K562 (cell line): ENCODE measurements around the gene CLCA1. TPM values are rescaled to one million over a fixed set of nuclear protein-coding genes. Genes with fewer than 3 reads are reported as not detected.

ENCODE experiments used
- ARID2 ChIP-seq: fragments of 450-650 bp; IDR thresholded peaks from 2 replicates; pipeline ENCODE4 v1.6.1; 2017; ENCODE audit warnings: antibody characterized with exemption, mild to moderate bottlenecking
- CTCF ChIP-seq, 3 experiments: IDR thresholded peaks in 2 of 3; conservative IDR thresholded peaks in 1 of 3; 2 replicates each; pipeline ENCODE4 v1.5.1; 2011 to 2012; ENCODE audit warnings: low read length in 3 of 3, mild to moderate bottlenecking in 3 of 3, control low read depth in 2 of 3, improper control_type of control experiment in 1 of 3, inconsistent platforms in 1 of 3, low read depth in 1 of 3, mixed read lengths in 1 of 3, moderate library complexity in 1 of 3; ENCODE audit not compliant: insufficient read depth in 2 of 3
- DMBX1 ChIP-seq: fragments of 250-450 bp; sonication (Bioruptor Pico); IDR thresholded peaks from 2 replicates; pipeline ENCODE4 v1.8.0; 2022; ENCODE audit warnings: inconsistent platforms, mild to moderate bottlenecking, moderate library complexity, borderline replicate concordance
- EWSR1 ChIP-seq: fragments of 450-650 bp; IDR thresholded peaks from 2 replicates; pipeline ENCODE4 v1.6.1; 2018; ENCODE audit warnings: borderline replicate concordance, mild to moderate bottlenecking, low read depth, moderate library complexity; ENCODE audit not compliant: partially characterized antibody
- FOXO4 ChIP-seq: fragments of 450-650 bp; formaldehyde crosslinking; IDR thresholded peaks from 2 replicates; pipeline ENCODE4 v1.4.0; 2020; ENCODE audit warnings: mild to moderate bottlenecking, moderate library complexity
- KDM5B ChIP-seq: fragments of 200-600 bp; sonication (generic); IDR thresholded peaks from 2 replicates; pipeline ENCODE4 v1.6.1; 2012; ENCODE audit warnings: low read depth, mild to moderate bottlenecking, moderate library complexity, low read length, control low read depth, inconsistent platforms; ENCODE audit not compliant: insufficient replicate concordance
- MCM5 ChIP-seq: fragments of 450-650 bp; IDR thresholded peaks from 2 replicates; pipeline ENCODE4 v1.6.1; 2016; ENCODE audit warnings: low read depth
- MITF ChIP-seq: IDR thresholded peaks from 2 replicates; pipeline ENCODE4 v1.6.1; 2014; ENCODE audit warnings: antibody characterized with exemption
- NFIX ChIP-seq: fragments of 250-450 bp; sonication (Bioruptor Pico); IDR thresholded peaks from 2 replicates; pipeline ENCODE4 v1.4.0; 2020; ENCODE audit warnings: low read depth, mild to moderate bottlenecking, moderate library complexity
- NR0B1 ChIP-seq: fragments of 450-650 bp; IDR thresholded peaks from one replicate; pipeline ENCODE4 v1.6.1; 2018; ENCODE audit warnings: mild to moderate bottlenecking, moderate library complexity; ENCODE audit not compliant: partially characterized antibody
- PHF21A ChIP-seq: fragments of 450-650 bp; IDR thresholded peaks from 2 replicates; pipeline ENCODE4 v1.6.1; 2017; ENCODE audit warnings: low read depth, borderline replicate concordance
- PHF8 ChIP-seq: fragments of 200-600 bp; sonication (generic); IDR thresholded peaks from 2 replicates; pipeline ENCODE4 v1.6.1; 2012; ENCODE audit warnings: mixed run types, mild to moderate bottlenecking, inconsistent platforms, low read length, moderate library complexity, borderline replicate concordance
- PML ChIP-seq: IDR thresholded peaks from 2 replicates; pipeline ENCODE4 v1.6.1; 2012; ENCODE audit warnings: low read length, inconsistent platforms
- POLR2H ChIP-seq: IDR thresholded peaks from 2 replicates; pipeline ENCODE4 v1.6.1; 2016; ENCODE audit warnings: missing genetic modification characterization, low read depth, mild to moderate bottlenecking, control low read depth, missing compliant biosample characterization, moderate library complexity
- POU5F1 ChIP-seq: fragments of 150-350 bp; IDR thresholded peaks from 2 replicates; pipeline ENCODE4 v1.6.1; 2014; ENCODE audit warnings: borderline replicate concordance, low read length, low read depth, mild to moderate bottlenecking; ENCODE audit not compliant: partially characterized antibody
- STAG1 ChIP-seq: sonication (generic); formaldehyde crosslinking; IDR thresholded peaks from 2 replicates; pipeline ENCODE4 v1.5.0; 2020; ENCODE audit warnings: missing genetic modification reagents, borderline replicate concordance
- TFAM ChIP-seq: fragments of 250-450 bp; sonication (Bioruptor Pico); conservative IDR thresholded peaks from 2 replicates; pipeline ENCODE4 v1.5.0; 2021; ENCODE audit warnings: mild to moderate bottlenecking, moderate library complexity
- TGIF2 ChIP-seq: sonication (generic); formaldehyde crosslinking; IDR thresholded peaks from 2 replicates; pipeline ENCODE4 v1.8.1; 2022; ENCODE audit warnings: mild to moderate bottlenecking, missing genetic modification reagents, moderate library complexity
- ZKSCAN3 ChIP-seq: fragments of 250-450 bp; sonication (Bioruptor Pico); IDR thresholded peaks from 2 replicates; pipeline ENCODE4 v1.4.0; 2020
- ZNF146 ChIP-seq: IDR thresholded peaks from one replicate; pipeline ENCODE4 v1.6.1; 2018; ENCODE audit warnings: missing compliant biosample characterization; ENCODE audit not compliant: unreplicated experiment
- ZNF197 ChIP-seq: fragments of 200-800 bp; sonication (Bioruptor generic); IDR thresholded peaks from 2 replicates; pipeline ENCODE4 v1.6.1; 2016; ENCODE audit warnings: low read depth, missing genetic modification characterization, missing compliant biosample characterization
- ZNF24 ChIP-seq: fragments of 450-650 bp; IDR thresholded peaks from 2 replicates; pipeline ENCODE4 v1.6.1; 2016
- ZNF431 ChIP-seq: sonication (generic); formaldehyde crosslinking; IDR thresholded peaks from 2 replicates; pipeline ENCODE4 v1.8.0; 2022; ENCODE audit warnings: mild to moderate bottlenecking, missing genetic modification reagents
- ZNF583 ChIP-seq: fragments of 250-450 bp; sonication (Bioruptor Pico); IDR thresholded peaks from 2 replicates; pipeline ENCODE4 v1.4.0; 2020
- ZSCAN32 ChIP-seq: fragments of 450-650 bp; formaldehyde crosslinking; IDR thresholded peaks from 2 replicates; pipeline ENCODE4 v1.4.0; 2020; ENCODE audit warnings: mild to moderate bottlenecking, moderate library complexity
- polyA plus RNA-seq, 8 experiments: library from polyadenylated mRNA; depleted of rRNA in 4 of 8; stranded (reverse) in 5 of 8; unstranded in 3 of 8; fragments of >200 nt; fragmentation: Nextera tagmentation in 2 of 8; fragmentation: Illumina TruSeq in 1 of 8; extraction: Ambion mirVana in 2 of 8; extraction: Trizol in 1 of 8; gene quantifications; 2 replicates each; pipeline versions ENCODE4 v1.2.1 to v1.2.3, GENCODE V29; 2011 to 2014; ENCODE audit warnings: inconsistent platforms in 1 of 8, missing spikeins in 1 of 8
- total RNA-seq, 7 experiments: library from RNA; depleted of rRNA in 6 of 7; stranded (reverse); fragments of >200 nt in 6 of 7; fragmentation: Illumina TruSeq in 2 of 7; extraction: Trizol in 2 of 7; gene quantifications; 2 replicates each; pipeline versions ENCODE4 v1.2.1 to v1.2.3, GENCODE V29; 2011 to 2021; ENCODE audit warnings: low replicate concordance in 1 of 7

CLCA1 gene
- total and polyA plus RNA-seq, 9 of the 15 experiments (the other 6 are each of a cell fraction or from before 2014, with no cell fraction given) = 0.03 to 0.08 (median 0.04) TPM; not detected in 6

GRCh38 chr1:86461482-86461881, 7.2 kb upstream of the CLCA1 start (continued):
- TF ChIP-seq NFIX (CRISPR knock-in tag) (peak; percentile 70), FOXO4 (CRISPR knock-in tag) (peak; percentile 92), NR0B1 (no peak), PML (peak; percentile 84), TFAM (CRISPR knock-in tag) (no peak), ZNF24 (peak; percentile 51; the same call in 1 of the 2 replicates), ZNF583 (CRISPR knock-in tag) (peak; percentile 100), ZNF197 (peak; percentile 97), KDM5B (no peak), STAG1 (CRISPR knock-in tag) (no peak), EWSR1 (no peak), TGIF2 (no peak), ZKSCAN3 (CRISPR knock-in tag) (peak; percentile 87), POLR2H (tag) (no peak), ARID2 (no peak), ZNF146 (CRISPR knock-in tag) (no peak), MCM5 (no peak), POU5F1 (no peak), ZSCAN32 (peak; percentile 90), PHF8 (no peak), CTCF (IDR thresholded peaks at IDR 0.05 in 2 of 3, conservative IDR thresholded peaks at IDR 0.05 in 1 of 3; ENCODE audit: insufficient read depth in 2 of 3, low read depth in 1 of 3, low read length in 3 of 3) (peak in 1 of 3 experiments; percentile 2; a peak in 1 of 6 replicates), MITF (no peak), ZNF431 (CRISPR knock-in tag) (no peak), DMBX1 (peak; percentile 100), PHF21A (peak; percentile 36; the same call in 1 of the 2 replicates)
